ENCODE results near the gene SUGCT.

- TF ChIP-seq CTCF (IDR thresholded peaks at IDR 0.05; ENCODE audit: low read depth, low read length) (no peak), EZH2phosphoT487 (IDR thresholded peaks at IDR 0.05; ENCODE audit: low read depth) (no peak)
Measured at GRCh38 chr7:40346554-40346953, 211.7 kb downstream of the SUGCT start.
